Small intestine (tissue), 16 donors: ENCODE results near the gene NR4A3. TPM values are rescaled to one million over a fixed set of nuclear protein-coding genes. Genes with fewer than 3 reads are reported as not detected.
A peak's percentile ranks its signal among the peaks of the same experiment; 100 is the strongest.
"Not testable (repeated sequence)": the region's sequence is repeated elsewhere in the genome, so short reads cannot be mapped to it uniquely, and the experiment has no call there.

ENCODE experiments used
- DNase-seq, 2 donors: peaks; one replicate each; pipeline versions ENCODE4 v3.0.0 to v3.0.0-alpha.2; 2013
- FAIRE-seq: peaks from 2 replicates; lab custom pipeline; 2012; peaks lifted over from hg19 to GRCh38; lab: Jason Lieb, UNC
- H3K27ac ChIP-seq, 3 donors: one replicate each; pipeline ENCODE4 v1.5.1; 2013; ENCODE audit warnings: low read length in 2 of 3, mild to moderate bottlenecking in 2 of 3, control low read depth in 1 of 3, inconsistent platforms in 1 of 3, low read depth in 1 of 3, moderate library complexity in 1 of 3
- H3K27me3 ChIP-seq, 3 donors: one replicate each; pipeline ENCODE4 v1.6.1; 2013; ENCODE audit warnings: low read length in 3 of 3, inconsistent platforms in 1 of 3; ENCODE audit not compliant: control insufficient read depth in 3 of 3, insufficient read depth in 3 of 3
- H3K36me3 ChIP-seq, 3 donors: one replicate each; pipeline ENCODE4 v1.6.1; 2013; ENCODE audit warnings: low read length in 3 of 3, inconsistent platforms in 1 of 3, low read depth in 1 of 3, mild to moderate bottlenecking in 1 of 3, moderate library complexity in 1 of 3; ENCODE audit not compliant: control insufficient read depth in 3 of 3, insufficient read depth in 2 of 3
- H3K4me1 ChIP-seq, 3 donors: one replicate each; pipeline ENCODE4 v1.6.1; 2013; ENCODE audit warnings: low read length in 2 of 3, inconsistent platforms in 1 of 3, low read depth in 1 of 3, mild to moderate bottlenecking in 1 of 3, moderate library complexity in 1 of 3; ENCODE audit not compliant: control insufficient read depth in 3 of 3, insufficient read depth in 2 of 3
- H3K4me3 ChIP-seq, 3 donors: one replicate each; pipeline ENCODE4 v1.5.1; 2013; ENCODE audit warnings: low read length in 3 of 3, control low read depth in 1 of 3, inconsistent platforms in 1 of 3, low read depth in 1 of 3, mild to moderate bottlenecking in 1 of 3, moderate library complexity in 1 of 3
- H3K9me3 ChIP-seq, 2 donors: one replicate each; pipeline ENCODE4 v1.6.1; 2013; ENCODE audit warnings: low read depth in 1 of 2, low read length in 1 of 2; ENCODE audit not compliant: control insufficient read depth in 2 of 2, insufficient read depth in 1 of 2
- WGBS, 3 donors: extraction: QIAGEN DNeasy Blood & Tissue Kit; methylation state at CpG; one replicate each; pipeline ENCODE4 v1.1.7; 2013; 5-methylcytosine and 5-hydroxymethylcytosine counted together
- long read RNA-seq, 10 donors: transcript quantifications; one replicate each; lab custom pipeline, GENCODE V29; 2026
- polyA plus RNA-seq, 4 donors: library from polyadenylated mRNA; stranded (reverse) in 3 of 4; unstranded in 1 of 4; fragments of 200-250 nt in 3 of 4; fragments of 120-200 nt in 1 of 4; gene quantifications; one replicate each; pipeline versions ENCODE4 v1.2.1 to v1.2.3, GENCODE V29; 2013
- donor health status: healthy with polysubstance abuse.
- donor health status: control.
- donor health status: control.
- donor health status: Bipolar disorder and iron deficiency.
- donor health status: healthy.

The NR4A3 gene
- polyA plus RNA-seq, result 1 to 10 TPM in 1 of 4 donors, under 1 TPM in 2, not detected in 1; 0.28 to 1.0 (median 0.81) TPM
- long read RNA-seq, donor 1, partial matches to known transcripts, result 0 of 24 reads
- long read RNA-seq, donor 1, other reads (novel, unspliced or antisense), result 24 of 24 reads
- long read RNA-seq, donor 2, result 0 reads
- long read RNA-seq, donor 3, result 0 reads
- long read RNA-seq, donor 4, result 0 reads
- long read RNA-seq, donor 5, result 0 reads
- long read RNA-seq, donor 6, result 0 reads
- long read RNA-seq, donor 7, result 0 reads
- long read RNA-seq, donor 8, result 0 reads
- long read RNA-seq, donor 9, result 0 reads
- long read RNA-seq, donor 10, result 0 reads

- Histone ChIP-seq H3K4me3 (peak within 1 kb of the TSS; percentile 61 to 76 (median 71)), H3K27me3 (peaks cover 0 to 58% (median 19%) of the 10 kb centered on the region in 3 donors), H3K27ac (peak within 1 kb of the TSS; percentile 60 to 95 (median 81)), H3K9me3 (no peaks in the 10 kb centered on the region), H3K4me1 (peaks cover 6 to 51% (median 11%) of the 10 kb centered on the region in 3 donors), H3K36me3 (no peaks in the 10 kb centered on the region)
- DNase-seq (peak; percentile 96 to 98), FAIRE-seq (no peak)
- 0% methylated on average over 64 to 75 of the region's 75 CpGs for WGBS, 3 donors
Measured at GRCh38 chr9:99821396-99822108, at the start of gene NR4A3. Gene NR4A3 (plus strand): TSS chr9:99821885. CDS start chr9:99828043, 6,158 bp downstream.

- H3K9me3 ChIP-seq, result no peaks in the 10 kb centered on the region
- H3K4me3 ChIP-seq, result no peak overlapping the region
- H3K27me3 ChIP-seq, result peaks cover 0 to 3% (median 0%) of the 10 kb centered on the region in 3 donors
- 38 to 53% (median 45%) methylated on average over 2 of the region's 2 CpGs for WGBS, 3 donors
- no peaks in the 10 kb centered on the region for H3K4me1 ChIP-seq
- no peak overlapping the region for H3K27ac ChIP-seq
- H3K36me3 ChIP-seq, result no peaks in the 10 kb centered on the region
- no peak for DNase-seq
- no peak for FAIRE-seq
Measured at GRCh38 chr9:99773468-99774138, 48.1 kb upstream of the NR4A3 start.

- Histone ChIP-seq H3K27me3 (no peaks in the 10 kb centered on the region), H3K36me3 (no peaks in the 10 kb centered on the region), H3K4me3 (no peak overlapping the region), H3K9me3 (no peaks in the 10 kb centered on the region), H3K27ac (no peak overlapping the region), H3K4me1 (no peaks in the 10 kb centered on the region)
- DNase-seq (no peak), FAIRE-seq (no peak)
- WGBS, 3 donors, result 67 to 77% (median 75%) methylated on average over 2 of the region's 2 CpGs
Measured at GRCh38 chr9:99778308-99778707, 43.4 kb upstream of the NR4A3 start.

- Histone ChIP-seq H3K4me3 (no peak overlapping the region), H3K27me3 (peaks cover 0 to under 1% (median 0%) of the 10 kb centered on the region in 3 donors), H3K9me3 (no peaks in the 10 kb centered on the region), H3K36me3 (no peaks in the 10 kb centered on the region), H3K4me1 (no peaks in the 10 kb centered on the region), H3K27ac (no peak overlapping the region)
- FAIRE-seq (no peak), DNase-seq (no peak)
- WGBS, 3 donors, result 83 to 88% (median 84%) methylated on average over 3 of the region's 3 CpGs
Measured at GRCh38 chr9:99778836-99779235, 42.8 kb upstream of the NR4A3 start.

GRCh38 chr9:99779277-99779676 is 42.4 kb upstream of the NR4A3 start:
- H3K36me3 ChIP-seq, result no peaks in the 10 kb centered on the region
- H3K27ac ChIP-seq, result no peak overlapping the region
- H3K27me3 ChIP-seq, result peaks cover 0 to 2% (median 0%) of the 10 kb centered on the region in 3 donors
- H3K9me3 ChIP-seq, result no peaks in the 10 kb centered on the region
- no peaks in the 10 kb centered on the region for H3K4me1 ChIP-seq
- WGBS, 3 donors, result 82 to 89% (median 87%) methylated on average over 4 of the region's 4 CpGs
- FAIRE-seq, result no peak
- no peak for DNase-seq
- no peak overlapping the region for H3K4me3 ChIP-seq

GRCh38 chr9:99782349-99782748 is 39.3 kb upstream of the NR4A3 start:
- not testable (repeated sequence) for H3K36me3 ChIP-seq, DNase-seq, H3K27ac ChIP-seq, H3K4me3 ChIP-seq, H3K4me1 ChIP-seq, FAIRE-seq, H3K27me3 ChIP-seq, H3K9me3 ChIP-seq
- WGBS, 3 donors, result 89 to 96% (median 93%) methylated on average over 5 of the region's 5 CpGs

- DNase-seq (no peak), FAIRE-seq (no peak)
- H3K4me1 ChIP-seq, result no peaks in the 10 kb centered on the region
- H3K27ac ChIP-seq, result no peak overlapping the region
- WGBS, 3 donors, result 85 to 88% (median 86%) methylated on average over 6 of the region's 6 CpGs
- H3K27me3 ChIP-seq, result peaks cover 0 to 2% (median 0%) of the 10 kb centered on the region in 3 donors
- no peaks in the 10 kb centered on the region for H3K36me3 ChIP-seq
- no peaks in the 10 kb centered on the region for H3K9me3 ChIP-seq
- no peak overlapping the region for H3K4me3 ChIP-seq
Measured at GRCh38 chr9:99782962-99783718, 38.5 kb upstream of the NR4A3 start.

GRCh38 chr9:99783799-99784198 is 37.9 kb upstream of the NR4A3 start:
- Histone ChIP-seq H3K4me3 (no peak overlapping the region), H3K27me3 (peaks cover 0 to 2% (median 0%) of the 10 kb centered on the region in 3 donors), H3K9me3 (no peaks in the 10 kb centered on the region), H3K36me3 (no peaks in the 10 kb centered on the region), H3K27ac (no peak overlapping the region), H3K4me1 (no peaks in the 10 kb centered on the region)
- 51 to 61% (median 59%) methylated on average over 2 of the region's 2 CpGs for WGBS, 3 donors
- DNase-seq (no peak), FAIRE-seq (no peak)
